Duodenal mucosa (tissue), 2 donors: Measurements from ENCODE around the gene PBRM1.
"Not testable (repeated sequence)": the region's sequence is repeated elsewhere in the genome, so short reads cannot be mapped to it uniquely, and the experiment has no call there.

Source experiments
- H3K27ac ChIP-seq: one replicate; pipeline ENCODE4 v1.7.0; 2013; ENCODE audit warnings: low read depth, low read length
- H3K27me3 ChIP-seq, 2 donors: one replicate each; pipeline ENCODE4 v1.7.0; 2013; ENCODE audit warnings: low read length in 2 of 2, control low read depth in 1 of 2; ENCODE audit not compliant: insufficient read depth in 2 of 2, control insufficient read depth in 1 of 2
- H3K36me3 ChIP-seq, 2 donors: one replicate each; pipeline ENCODE4 v1.7.0; 2013; ENCODE audit warnings: low read length in 2 of 2, control low read depth in 1 of 2; ENCODE audit not compliant: insufficient read depth in 2 of 2, control insufficient read depth in 1 of 2
- H3K4me1 ChIP-seq, 2 donors: one replicate each; pipeline ENCODE4 v1.7.0; 2013; ENCODE audit warnings: low read length in 2 of 2, control low read depth in 1 of 2; ENCODE audit not compliant: insufficient read depth in 2 of 2, control insufficient read depth in 1 of 2
- H3K4me3 ChIP-seq, 2 donors: one replicate each; pipeline ENCODE4 v1.7.0; 2013; ENCODE audit warnings: low read length in 2 of 2, low read depth in 1 of 2
- H3K9ac ChIP-seq, 2 donors: one replicate each; pipeline ENCODE4 v1.7.0; 2013; ENCODE audit warnings: low read length in 2 of 2, low read depth in 1 of 2
- H3K9me3 ChIP-seq, 2 donors: one replicate each; pipeline ENCODE4 v1.7.0; 2013; ENCODE audit warnings: low read length in 2 of 2, control low read depth in 1 of 2; ENCODE audit not compliant: control insufficient read depth in 1 of 2

The PBRM1 gene

DNA sequence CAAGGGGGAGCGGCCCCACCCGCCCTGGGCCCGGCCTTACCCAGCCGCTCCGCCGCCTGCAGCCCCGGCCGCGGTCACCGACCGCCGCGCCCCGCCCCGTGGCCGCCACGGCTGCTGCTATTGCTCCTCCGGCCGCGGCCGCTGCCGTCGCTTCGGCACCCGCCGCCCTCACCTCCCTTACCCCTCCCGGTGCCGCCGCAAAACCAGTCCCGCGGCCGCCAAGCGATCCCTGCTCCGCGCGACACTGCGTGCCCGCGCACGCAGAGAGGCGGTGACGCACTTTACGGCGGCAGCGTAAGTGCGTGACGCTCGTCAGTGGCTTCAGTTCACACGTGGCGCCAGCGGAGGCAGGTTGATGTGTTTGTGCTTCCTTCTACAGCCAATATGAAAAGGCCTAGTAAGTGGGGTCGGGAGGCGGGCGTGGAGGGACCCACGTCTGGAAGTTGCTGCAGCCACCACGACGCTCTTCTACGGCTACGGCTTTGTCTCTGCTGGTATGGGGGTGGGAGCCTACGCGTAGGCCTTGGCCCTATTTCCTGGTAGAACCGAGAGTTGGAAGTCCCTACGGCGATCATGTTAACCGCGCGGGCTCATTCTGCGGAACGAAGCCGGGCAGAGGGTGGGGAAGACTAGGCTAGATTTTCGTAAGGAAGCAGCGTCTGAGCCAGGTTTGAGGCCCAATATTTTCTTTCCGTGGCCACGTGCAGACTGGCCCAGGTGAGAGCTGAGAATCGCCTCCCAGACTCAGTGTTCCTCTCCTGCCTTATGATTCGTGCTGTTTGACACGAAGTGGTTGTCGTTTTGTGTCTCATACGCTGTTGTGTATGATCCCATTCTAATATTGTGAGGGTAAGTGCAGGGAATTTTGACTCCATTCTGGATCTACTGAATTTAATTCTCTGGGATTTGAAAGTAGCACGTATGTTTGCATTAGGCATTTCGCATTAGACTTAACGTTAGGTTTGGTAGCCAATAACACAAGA, at the start of gene PBRM1, which contains the start of gene GNL3:
PBRM1 (minus strand) TSS at position 205 of the 983 bp plus-strand sequence.
GNL3 (plus strand) TSS at position 324 of the 983 bp plus-strand sequence; CDS start at position 385, 61 bp downstream.
- H3K9ac ChIP-seq: peak within 1 kb of the TSS; percentile 87 to 88
- peaks cover 41 to 49% of the 10 kb centered on the region in 2 donors for H3K4me1 ChIP-seq
- H3K4me3 ChIP-seq: peak within 1 kb of the TSS; percentile 85 to 99
- peaks cover 35 to 38% of the 10 kb centered on the region in 2 donors for H3K36me3 ChIP-seq
- H3K27ac ChIP-seq: peak within 1 kb of the TSS; percentile 98
- no peaks in the 10 kb centered on the region for H3K27me3 ChIP-seq
- no peaks in the 10 kb centered on the region for H3K9me3 ChIP-seq

DNA sequence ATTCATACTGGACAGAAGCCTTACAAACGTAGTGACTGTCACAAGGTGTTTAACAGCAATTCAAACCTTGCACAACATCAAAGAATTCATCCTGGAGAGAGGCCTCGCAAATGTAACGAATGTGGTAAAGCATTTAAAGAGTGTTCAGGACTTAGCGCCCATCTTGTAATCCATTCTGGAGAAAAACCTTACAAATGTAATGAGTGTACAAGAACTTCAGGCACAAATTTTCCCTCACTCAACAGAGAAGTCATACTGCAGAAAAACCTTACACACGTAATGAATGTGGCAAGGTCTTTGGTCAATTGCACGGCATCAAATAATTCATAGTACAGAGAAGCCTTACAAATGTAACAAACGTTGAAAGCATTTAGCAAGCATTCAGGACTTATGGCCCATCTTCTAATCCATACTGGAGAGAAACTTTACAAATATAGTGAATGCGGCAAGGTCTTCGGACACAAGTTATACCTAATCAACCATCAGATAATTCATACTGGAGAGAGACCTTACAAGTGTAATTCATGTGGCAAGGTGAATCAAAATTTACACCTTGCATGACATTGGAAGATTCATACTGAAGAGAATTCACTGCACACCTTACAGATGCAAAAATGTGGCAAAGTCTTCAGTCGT, 47.7 kb upstream of the PBRM1 start:
- Histone ChIP-seq H3K27me3 (no peaks in the 10 kb centered on the region), H3K9me3 (no peaks in the 10 kb centered on the region), H3K4me3 (no peak overlapping the region), H3K36me3 (peaks cover 25 to 37% of the 10 kb centered on the region in 2 donors), H3K27ac (no peak overlapping the region), H3K9ac (no peak overlapping the region), H3K4me1 (no peaks in the 10 kb centered on the region)

DNA sequence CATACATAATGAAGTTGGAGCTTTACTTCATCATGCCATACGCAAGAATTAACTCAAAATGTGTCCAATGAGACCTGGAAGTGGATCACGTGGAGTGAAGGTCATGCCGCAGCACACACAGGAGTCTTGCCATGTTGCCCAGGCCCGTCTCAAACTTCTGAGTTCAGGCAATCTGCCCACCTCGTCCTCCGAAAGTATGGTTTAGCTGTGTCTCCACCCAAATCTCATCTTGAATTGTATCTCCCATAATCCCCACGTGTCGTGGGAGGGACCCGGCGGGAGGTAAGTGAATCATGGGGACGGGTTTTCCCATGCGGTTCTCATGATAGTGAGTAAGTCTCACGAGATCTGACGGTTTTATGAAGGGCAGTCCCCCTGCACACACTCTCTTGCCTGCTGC, 45.9 kb upstream of the PBRM1 start:
- no peak overlapping the region for H3K9ac ChIP-seq
- no peaks in the 10 kb centered on the region for H3K9me3 ChIP-seq
- peaks cover 25 to 37% of the 10 kb centered on the region in 2 donors for H3K36me3 ChIP-seq
- H3K4me1 ChIP-seq: no peaks in the 10 kb centered on the region
- no peaks in the 10 kb centered on the region for H3K27me3 ChIP-seq
- no peak overlapping the region for H3K4me3 ChIP-seq
- no peak overlapping the region for H3K27ac ChIP-seq

DNA sequence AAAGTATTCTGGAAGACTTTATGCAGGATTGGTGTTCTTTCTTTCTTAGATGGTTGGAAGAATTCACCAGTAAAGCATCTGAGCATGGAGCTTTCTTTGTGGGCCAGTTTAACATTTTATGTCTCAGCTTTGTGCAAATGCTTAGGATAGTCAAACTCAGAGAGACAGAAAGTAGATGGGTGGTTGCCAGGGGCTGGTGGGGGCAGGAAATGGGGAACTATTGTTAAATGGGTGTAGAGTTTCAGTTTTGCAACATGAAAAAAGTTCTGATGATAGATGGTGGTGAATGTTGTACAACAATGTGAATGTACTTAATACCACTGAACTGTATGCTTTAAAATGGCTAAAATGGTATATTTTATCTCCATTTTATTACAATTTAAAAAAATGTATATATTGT, 45.0 kb upstream of the PBRM1 start:
- H3K27ac ChIP-seq: no peak overlapping the region
- no peak overlapping the region for H3K4me3 ChIP-seq
- H3K9ac ChIP-seq: no peak overlapping the region
- no peaks in the 10 kb centered on the region for H3K4me1 ChIP-seq
- H3K36me3 ChIP-seq: peaks cover 25 to 34% of the 10 kb centered on the region in 2 donors
- no peaks in the 10 kb centered on the region for H3K9me3 ChIP-seq
- no peaks in the 10 kb centered on the region for H3K27me3 ChIP-seq

DNA sequence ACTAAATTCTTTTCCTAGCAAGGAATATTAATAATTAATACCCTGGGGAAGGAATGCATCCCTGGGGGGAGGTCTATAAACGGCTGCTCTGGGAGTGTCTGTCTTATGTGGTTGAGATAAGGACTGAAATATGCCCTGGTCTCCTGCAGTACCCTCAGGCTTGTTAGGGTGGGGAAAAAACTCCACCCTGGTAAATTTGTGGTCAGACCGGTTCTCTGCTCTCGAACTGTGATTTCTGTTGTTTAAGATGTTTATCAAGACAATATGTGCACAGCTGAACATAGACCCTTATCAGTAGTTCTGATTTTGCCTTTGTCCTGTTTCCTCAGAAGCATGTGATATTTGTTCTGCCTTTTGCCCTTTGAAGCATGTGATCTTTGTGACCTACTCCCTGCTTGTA, 43.0 kb upstream of the PBRM1 start:
- not testable (repeated sequence) for H3K4me1 ChIP-seq, H3K9me3 ChIP-seq, H3K4me3 ChIP-seq, H3K27ac ChIP-seq, H3K27me3 ChIP-seq, H3K9ac ChIP-seq
- peaks cover 20% of the 10 kb centered on the region in 2 donors for H3K36me3 ChIP-seq

DNA sequence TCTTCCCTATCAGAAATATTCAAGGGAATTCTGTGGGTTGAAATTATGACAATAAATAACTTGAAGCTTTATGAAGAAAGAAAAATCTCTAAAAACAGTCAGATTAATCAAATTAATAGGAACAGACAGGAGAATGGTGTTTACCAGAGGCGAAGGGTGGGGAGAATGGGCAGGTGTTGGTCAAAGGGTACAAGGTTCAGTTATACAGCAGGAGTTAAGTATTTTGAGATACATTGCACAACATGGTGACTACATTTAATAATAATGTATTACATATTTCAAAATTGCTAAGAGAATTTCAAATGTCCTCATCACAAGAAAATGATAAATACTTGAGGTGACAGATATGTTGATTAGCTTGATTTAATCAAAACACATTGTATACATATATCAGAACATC, 38.8 kb upstream of the PBRM1 start:
- peaks cover 0 to 10% of the 10 kb centered on the region in 2 donors for H3K4me1 ChIP-seq
- H3K27me3 ChIP-seq: no peaks in the 10 kb centered on the region
- no peaks in the 10 kb centered on the region for H3K36me3 ChIP-seq
- no peak overlapping the region for H3K4me3 ChIP-seq
- no peak overlapping the region for H3K9ac ChIP-seq
- H3K9me3 ChIP-seq: no peaks in the 10 kb centered on the region
- no peak overlapping the region for H3K27ac ChIP-seq

DNA sequence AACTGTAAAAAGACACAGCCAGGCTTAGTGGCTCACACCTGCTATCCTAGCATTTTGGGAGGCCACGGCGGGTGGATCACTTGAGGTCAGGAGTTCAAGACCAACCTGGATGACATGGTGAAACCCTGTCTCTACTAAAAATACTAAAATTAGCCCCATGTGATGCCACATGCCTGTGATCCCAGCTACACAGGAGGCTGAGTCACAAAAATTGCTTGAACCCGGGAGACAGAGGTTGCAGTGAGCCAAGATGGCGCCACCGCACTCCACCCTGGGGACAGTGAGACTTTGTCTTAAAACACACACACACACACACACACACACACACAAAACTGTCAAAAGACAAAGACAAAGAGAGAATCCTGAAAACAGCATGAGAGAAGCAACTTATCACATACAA, 38.2 kb upstream of the PBRM1 start:
- Histone ChIP-seq H3K4me1 (peaks cover 0 to 10% of the 10 kb centered on the region in 2 donors), H3K9me3 (no peaks in the 10 kb centered on the region), H3K9ac (no peak overlapping the region), H3K36me3 (peaks cover 0 to under 1% of the 10 kb centered on the region in 2 donors), H3K4me3 (no peak overlapping the region), H3K27me3 (no peaks in the 10 kb centered on the region), H3K27ac (no peak overlapping the region)

DNA sequence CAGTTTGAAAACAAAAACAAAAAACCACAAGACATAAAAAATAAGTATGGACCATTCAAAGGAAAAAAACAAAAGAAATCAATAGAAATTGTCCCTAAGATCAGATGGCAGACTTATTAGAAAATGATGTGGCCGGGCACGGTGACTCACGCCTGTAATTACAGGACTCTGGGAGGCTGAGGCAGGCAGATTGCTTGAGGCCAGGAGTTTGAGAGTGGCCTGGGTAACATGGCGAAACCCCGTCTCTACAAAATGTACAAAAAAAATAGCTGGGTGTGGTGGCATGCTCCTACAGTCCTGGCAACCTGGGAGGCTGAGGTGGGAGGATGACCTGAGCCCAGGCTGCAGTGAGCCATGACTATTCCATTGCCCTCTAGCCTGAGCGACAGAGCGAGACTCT, 36.8 kb upstream of the PBRM1 start:
- Histone ChIP-seq H3K9me3 (no peaks in the 10 kb centered on the region), H3K27ac (no peak overlapping the region), H3K4me1 (peaks cover 0 to 10% of the 10 kb centered on the region in 2 donors), H3K4me3 (no peak overlapping the region), H3K27me3 (no peaks in the 10 kb centered on the region), H3K36me3 (peaks cover 0 to 5% of the 10 kb centered on the region in 2 donors), H3K9ac (no peak overlapping the region)

DNA sequence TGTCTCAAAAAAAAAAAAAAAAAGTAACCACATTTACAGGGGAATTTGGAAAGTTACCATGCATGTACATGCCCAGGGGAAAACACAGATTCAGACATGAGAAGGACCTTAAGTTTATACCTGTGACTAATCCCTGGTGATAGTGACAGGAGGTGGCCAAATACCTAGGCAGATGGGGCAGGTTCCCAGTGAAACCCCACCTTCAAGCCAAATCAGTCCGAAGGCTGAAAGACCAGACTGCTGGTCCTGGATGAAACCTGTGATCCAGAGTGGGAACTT, 36.0 kb upstream of the PBRM1 start:
- Histone ChIP-seq H3K4me3 (no peak overlapping the region), H3K27me3 (no peaks in the 10 kb centered on the region), H3K9me3 (no peaks in the 10 kb centered on the region), H3K36me3 (peaks cover 0 to 5% of the 10 kb centered on the region in 2 donors), H3K27ac (no peak overlapping the region), H3K4me1 (peaks cover 0 to 10% of the 10 kb centered on the region in 2 donors), H3K9ac (no peak overlapping the region)

DNA sequence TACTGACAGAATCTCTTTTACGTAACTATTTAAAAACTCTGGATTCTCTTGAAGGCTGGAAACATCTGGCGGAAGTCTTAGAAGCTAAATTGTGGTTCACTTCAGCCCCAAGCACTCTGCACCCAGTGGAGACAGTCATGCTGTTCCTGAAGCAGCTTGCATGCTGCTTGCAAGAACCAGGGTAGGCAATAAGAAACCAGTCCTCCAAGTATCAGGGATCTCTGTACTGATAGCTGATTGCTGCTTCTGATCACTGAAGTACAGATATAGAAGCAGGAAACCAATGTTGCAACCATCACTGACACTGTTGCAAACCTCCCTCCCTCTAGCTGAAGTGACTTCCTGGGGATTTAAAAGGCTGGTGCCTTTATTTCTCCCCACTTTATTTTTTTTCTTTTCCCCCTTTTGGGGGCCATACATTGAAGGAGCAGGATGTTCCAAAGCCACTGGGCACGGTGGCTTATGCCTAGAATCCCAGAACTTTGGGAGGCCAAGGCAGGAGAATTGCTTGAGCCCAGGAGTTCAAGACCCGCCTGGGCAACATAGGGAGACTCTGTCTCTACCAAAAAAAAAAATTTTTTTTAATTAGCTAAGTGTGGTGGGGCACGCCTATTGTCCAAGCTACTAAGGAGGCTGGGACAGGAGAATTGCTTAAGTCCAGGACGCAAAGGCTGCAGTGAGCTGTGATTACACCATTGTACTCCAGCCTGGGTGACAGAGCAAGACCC, 35.5 kb upstream of the PBRM1 start:
- Histone ChIP-seq H3K9ac (no peak overlapping the region), H3K27ac (no peak overlapping the region), H3K36me3 (peaks cover 0 to 5% of the 10 kb centered on the region in 2 donors), H3K27me3 (no peaks in the 10 kb centered on the region), H3K4me3 (peak overlapping the region in 1 of 2 donors; percentile 8), H3K9me3 (no peaks in the 10 kb centered on the region), H3K4me1 (peaks cover 0 to 10% of the 10 kb centered on the region in 2 donors)
